Smooth muscle cell (in vitro differentiated cells): ENCODE data around the gene MAPK8IP1. TPM values are rescaled to one million over a fixed set of nuclear protein-coding genes. Genes with fewer than 3 reads are reported as not detected.

Experiments
- DNase-seq: peaks from one replicate; lab custom pipeline; 2025; ENCODE audit not compliant: unreplicated experiment; lab: John Stamatoyannopoulos, UW
- H2AFZ ChIP-seq: fragments of 200-600 bp; sonication (generic); 2 replicates; pipeline ENCODE4 v1.6.0; 2016; ENCODE audit warnings: antibody characterized with exemption, low read depth, mild to moderate bottlenecking
- H3F3A ChIP-seq: fragments of 200-600 bp; sonication (generic); 2 replicates; pipeline ENCODE4 v1.6.0; 2017; ENCODE audit warnings: antibody characterized with exemption, low read depth
- H3K27ac ChIP-seq: fragments of 200-600 bp; sonication (generic); 2 replicates; pipeline ENCODE4 v1.5.1; 2016; ENCODE audit warnings: low read depth, mild to moderate bottlenecking
- H3K27me3 ChIP-seq: fragments of 200-600 bp; sonication (generic); 2 replicates; pipeline ENCODE4 v1.6.1; 2016; ENCODE audit warnings: low read depth, mild to moderate bottlenecking
- H3K36me3 ChIP-seq: fragments of 200-600 bp; sonication (generic); 2 replicates; pipeline ENCODE4 v1.5.1; 2016; ENCODE audit warnings: low read depth
- H3K4me1 ChIP-seq: fragments of 200-600 bp; sonication (generic); 2 replicates; pipeline ENCODE4 v1.5.1; 2016; ENCODE audit warnings: low read depth
- H3K4me2 ChIP-seq: fragments of 200-600 bp; sonication (generic); 2 replicates; pipeline ENCODE4 v1.6.0; 2016; ENCODE audit warnings: mild to moderate bottlenecking
- H3K4me3 ChIP-seq: fragments of 200-600 bp; sonication (generic); 2 replicates; pipeline ENCODE4 v1.5.1; 2016; ENCODE audit warnings: mild to moderate bottlenecking
- H3K79me2 ChIP-seq: fragments of 200-600 bp; sonication (generic); 2 replicates; pipeline ENCODE4 v1.6.0; 2016; ENCODE audit warnings: low read depth, mild to moderate bottlenecking
- H3K9ac ChIP-seq: fragments of 200-600 bp; sonication (generic); 2 replicates; pipeline ENCODE4 v1.6.0; 2016; ENCODE audit warnings: low read depth
- H3K9me3 ChIP-seq: fragments of 200-600 bp; sonication (generic); replicated peaks from 2 replicates; pipeline ENCODE4 v1.5.1; 2016; ENCODE audit warnings: low read depth
- H4K20me1 ChIP-seq: fragments of 200-600 bp; sonication (generic); 2 replicates; pipeline ENCODE4 v1.6.0; 2016; ENCODE audit warnings: low read depth
- WGBS: methylation state at CpG from one replicate; pipeline ENCODE4 v1.1.7; 2016; ENCODE audit warnings: low lambda C conversion rate; 5-methylcytosine and 5-hydroxymethylcytosine counted together
- polyA plus RNA-seq: library from polyadenylated mRNA; unstranded; fragments of >200 nt; fragmentation: Nextera tagmentation; extraction: Ambion mirVana; gene quantifications from 2 replicates; pipeline ENCODE4 v1.2.1, GENCODE V29; 2016
- total RNA-seq: library from RNA; depleted of rRNA; stranded (reverse); fragments of >200 nt; gene quantifications from 2 replicates; pipeline ENCODE4 v1.2.3, GENCODE V29; 2014
- TF ChIP-seq, protein P1 (sequence below): fragments of 200-600 bp; sonication (generic); IDR thresholded peaks from 2 replicates; pipeline ENCODE4 v1.5.1; 2017; ENCODE audit warnings: borderline replicate concordance, mild to moderate bottlenecking, antibody characterized with exemption; ENCODE audit not compliant: insufficient read depth, poor library complexity, severe bottlenecking

The MAPK8IP1 gene
- total and polyA plus RNA-seq, 2 experiments from 2014 or later = 5.2 to 8.1 TPM

DNA sequence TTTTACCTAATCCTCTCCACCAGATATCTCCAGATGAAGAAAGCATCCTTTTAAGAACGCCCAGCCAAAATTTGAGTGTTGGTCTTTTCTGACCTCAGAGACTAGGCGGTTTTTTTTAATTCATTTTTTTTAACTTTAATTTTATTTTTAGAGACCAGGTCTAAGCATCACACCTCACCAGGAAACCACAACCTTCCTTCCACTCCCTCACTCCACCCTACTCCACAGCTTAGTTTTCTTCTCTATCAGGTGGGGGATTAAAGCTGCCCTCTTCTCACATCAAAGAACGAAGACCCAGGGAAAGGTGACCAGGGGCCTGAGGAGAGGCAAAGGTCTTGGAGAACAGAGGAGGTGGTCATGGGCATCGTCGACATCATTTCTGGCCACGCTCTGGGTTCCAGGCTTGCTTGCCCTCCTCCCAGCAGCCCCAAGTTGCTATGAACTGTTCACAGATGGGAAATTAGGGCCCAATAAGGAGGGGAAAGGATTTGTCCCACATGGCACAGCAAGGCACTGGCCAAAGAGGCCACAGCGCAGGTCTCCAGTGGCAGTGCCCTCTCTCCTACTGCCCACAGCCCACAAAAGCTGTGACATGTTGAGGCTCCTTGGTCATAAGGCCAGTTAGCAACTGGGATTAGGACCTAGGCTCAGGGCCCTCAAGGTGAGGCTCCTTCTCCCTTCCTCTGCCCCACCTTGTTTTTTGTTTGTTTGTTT, 33.7 kb downstream of the MAPK8IP1 start:
- Histone ChIP-seq H3K9me3 (no peaks in the 10 kb centered on the region), H3K9ac (no peak overlapping the region), H3K27ac (no peak overlapping the region), H3F3A (no peaks in the 10 kb centered on the region), H3K4me3 (peak overlapping the region; percentile 80), H3K4me1 (peaks cover 30% of the 10 kb centered on the region), H3K4me2 (peak overlapping the region; percentile 95), H3K79me2 (peaks cover 8% of the 10 kb centered on the region), H4K20me1 (no peaks in the 10 kb centered on the region), H3K27me3 (peaks cover 34% of the 10 kb centered on the region), H3K36me3 (no peaks in the 10 kb centered on the region), H2AFZ (peak overlapping the region; percentile 64)
- TF ChIP-seq, protein P1, sequence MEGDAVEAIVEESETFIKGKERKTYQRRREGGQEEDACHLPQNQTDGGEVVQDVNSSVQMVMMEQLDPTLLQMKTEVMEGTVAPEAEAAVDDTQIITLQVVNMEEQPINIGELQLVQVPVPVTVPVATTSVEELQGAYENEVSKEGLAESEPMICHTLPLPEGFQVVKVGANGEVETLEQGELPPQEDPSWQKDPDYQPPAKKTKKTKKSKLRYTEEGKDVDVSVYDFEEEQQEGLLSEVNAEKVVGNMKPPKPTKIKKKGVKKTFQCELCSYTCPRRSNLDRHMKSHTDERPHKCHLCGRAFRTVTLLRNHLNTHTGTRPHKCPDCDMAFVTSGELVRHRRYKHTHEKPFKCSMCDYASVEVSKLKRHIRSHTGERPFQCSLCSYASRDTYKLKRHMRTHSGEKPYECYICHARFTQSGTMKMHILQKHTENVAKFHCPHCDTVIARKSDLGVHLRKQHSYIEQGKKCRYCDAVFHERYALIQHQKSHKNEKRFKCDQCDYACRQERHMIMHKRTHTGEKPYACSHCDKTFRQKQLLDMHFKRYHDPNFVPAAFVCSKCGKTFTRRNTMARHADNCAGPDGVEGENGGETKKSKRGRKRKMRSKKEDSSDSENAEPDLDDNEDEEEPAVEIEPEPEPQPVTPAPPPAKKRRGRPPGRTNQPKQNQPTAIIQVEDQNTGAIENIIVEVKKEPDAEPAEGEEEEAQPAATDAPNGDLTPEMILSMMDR = no peak
- 76% methylated on average over 7 of the region's 7 CpGs for WGBS
- DNase-seq = no peak

DNA sequence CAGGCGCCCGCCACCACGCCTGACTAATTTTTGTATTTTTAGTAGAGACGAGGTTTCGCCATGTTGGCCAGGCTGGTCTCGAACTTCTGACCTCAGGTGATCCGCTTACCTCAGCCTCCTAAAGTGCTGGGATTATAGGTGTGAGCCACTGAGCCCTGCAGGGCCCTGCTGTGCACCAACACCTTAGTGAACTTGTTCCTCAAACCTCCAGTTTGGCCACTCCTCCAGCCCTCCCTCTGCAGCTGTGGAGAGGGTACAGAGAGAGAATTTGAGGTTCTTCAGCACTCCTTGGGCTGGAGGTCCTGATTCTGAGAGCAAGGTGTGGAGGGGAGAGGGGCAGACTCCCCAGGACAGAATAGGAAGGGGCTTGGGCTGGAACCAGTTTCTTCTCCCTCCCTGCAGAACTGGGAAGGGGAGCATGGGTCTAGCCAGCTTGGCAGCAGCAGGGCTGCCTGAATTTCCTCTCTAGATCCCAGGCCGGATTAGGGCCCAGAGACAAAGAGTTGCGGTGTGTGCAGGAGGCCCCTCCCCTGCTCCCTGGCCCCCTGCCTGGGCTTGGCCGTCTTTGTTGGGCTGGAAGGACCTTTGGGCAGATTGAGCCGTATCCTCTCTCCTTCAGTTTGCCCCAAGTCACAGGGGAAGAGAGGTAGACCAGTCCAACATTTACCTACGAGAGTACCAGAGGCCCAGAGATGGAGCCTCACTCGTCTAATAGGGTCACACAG, 34.5 kb downstream of the MAPK8IP1 start:
- 89% methylated on average over 13 of the region's 13 CpGs for WGBS

DNA sequence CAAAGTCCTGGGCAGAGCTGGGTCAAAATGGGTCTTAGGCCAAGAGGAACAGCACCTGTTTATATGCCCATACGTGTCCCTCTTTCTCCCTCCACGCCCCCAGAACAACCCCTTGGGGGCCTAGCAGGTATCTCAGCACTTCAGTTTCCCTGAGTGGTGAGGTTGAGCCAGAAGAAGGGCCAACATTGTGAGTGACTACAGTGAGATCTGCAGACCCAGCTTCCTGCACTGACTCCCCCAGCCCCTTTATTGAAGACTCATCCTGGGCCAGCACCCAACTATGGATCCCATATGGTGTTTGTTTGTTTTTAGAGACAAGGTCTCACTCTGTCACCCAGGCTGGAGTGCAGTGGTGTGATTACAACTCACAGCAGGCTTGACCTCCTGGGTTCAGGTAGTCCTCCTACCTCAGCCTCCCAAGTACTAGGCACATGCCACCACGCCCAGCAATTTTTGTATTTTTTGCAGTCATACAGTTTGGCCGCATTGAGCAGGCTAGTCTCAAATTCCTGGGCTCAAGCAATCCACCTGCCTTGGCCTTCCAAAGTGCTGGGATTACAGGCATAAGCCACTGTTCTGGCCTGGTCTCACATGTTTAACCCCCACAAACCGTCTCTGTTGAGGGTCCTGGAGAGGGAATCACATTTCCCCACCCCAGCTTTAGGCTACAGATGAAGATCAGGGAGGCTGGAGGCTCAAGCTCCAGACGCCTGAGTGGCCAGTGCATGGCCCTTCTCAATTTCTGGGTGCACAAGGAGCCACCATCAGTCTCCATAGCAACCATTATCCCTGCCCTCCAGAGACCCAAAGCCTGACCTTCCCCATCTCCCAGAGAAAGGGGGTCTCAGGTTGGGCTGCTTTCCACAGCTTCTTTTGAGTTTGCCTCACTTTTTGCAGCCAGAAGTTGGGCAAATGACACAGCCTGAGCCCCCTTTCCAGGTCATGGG, 35.4 kb downstream of the MAPK8IP1 start:
- no peak overlapping the region for H3K4me3 ChIP-seq
- H3K36me3 ChIP-seq = no peaks in the 10 kb centered on the region
- TF ChIP-seq, protein P1 = no peak
- H3K9ac ChIP-seq = no peak overlapping the region
- H4K20me1 ChIP-seq = no peaks in the 10 kb centered on the region
- H3K4me1 ChIP-seq = peaks cover 30% of the 10 kb centered on the region
- H3K9me3 ChIP-seq = no peaks in the 10 kb centered on the region
- no peaks in the 10 kb centered on the region for H3F3A ChIP-seq
- H3K4me2 ChIP-seq = no peak overlapping the region
- no peak overlapping the region for H2AFZ ChIP-seq
- DNase-seq = no peak
- peaks cover 44% of the 10 kb centered on the region for H3K27me3 ChIP-seq
- no peak overlapping the region for H3K27ac ChIP-seq
- WGBS = 93% methylated on average over 6 of the region's 6 CpGs
- peaks cover 8% of the 10 kb centered on the region for H3K79me2 ChIP-seq

More for the DNA sequence above, 34.5 kb downstream of the MAPK8IP1 start:
- H3K9ac ChIP-seq = no peak overlapping the region
- TF ChIP-seq, protein P1 = no peak
- no peak overlapping the region for H3K4me2 ChIP-seq
- no peak overlapping the region for H3K4me3 ChIP-seq
- H3K4me1 ChIP-seq = peaks cover 30% of the 10 kb centered on the region
- H3K36me3 ChIP-seq = no peaks in the 10 kb centered on the region
- H2AFZ ChIP-seq = no peak overlapping the region
- no peaks in the 10 kb centered on the region for H3F3A ChIP-seq
- peaks cover 8% of the 10 kb centered on the region for H3K79me2 ChIP-seq
- no peaks in the 10 kb centered on the region for H3K9me3 ChIP-seq
- H3K27me3 ChIP-seq = peaks cover 42% of the 10 kb centered on the region
- no peak for DNase-seq
- no peaks in the 10 kb centered on the region for H4K20me1 ChIP-seq
- H3K27ac ChIP-seq = no peak overlapping the region
